Stimulated activated CD8-positive, alpha-beta memory T cell treated with anti-CD3 and anti-CD28 coated beads, Interleukin-7, amount 100 ng/mL, for 48 hours (primary cell): ENCODE data around the gene MYRIP.
"Not testable (repeated sequence)": the region's sequence is repeated elsewhere in the genome, so short reads cannot be mapped to it uniquely, and the experiment has no call there.

ENCODE experiments used
- DNase-seq, 2 donors: peaks; one replicate each; pipeline ENCODE4 v3.0.0-alpha.2; 2020; ENCODE audit warnings: low read depth in 1 of 2; ENCODE audit errors: extremely low read depth in 1 of 2

Gene MYRIP

GRCh38 chr3:39809181-39809994, at the start of gene MYRIP:
Gene MYRIP, plus strand, starts transcription at chr3:39809609. Its CDS starts 91,208 bp downstream, at chr3:39900817.
- DNase-seq: no peak

GRCh38 chr3:39760325-39760724, 49.1 kb upstream of the MYRIP start:
- no peak for DNase-seq

- DNase-seq: no peak
Observed at GRCh38 chr3:39762537-39763070, 46.8 kb upstream of the MYRIP start.

GRCh38 chr3:39763390-39763789, 46.0 kb upstream of the MYRIP start:
- DNase-seq: no peak

- no peak for DNase-seq
Observed at GRCh38 chr3:39765575-39765974, 43.8 kb upstream of the MYRIP start.

- DNase-seq: no peak
Observed at GRCh38 chr3:39766433-39766832, 43.0 kb upstream of the MYRIP start.

GRCh38 chr3:39766909-39767308, 42.5 kb upstream of the MYRIP start:
- DNase-seq: not testable (repeated sequence)

- not testable (repeated sequence) for DNase-seq
Observed at GRCh38 chr3:39778168-39778567, 31.2 kb upstream of the MYRIP start.

- no peak for DNase-seq
Observed at GRCh38 chr3:39779511-39780230, 29.7 kb upstream of the MYRIP start.

GRCh38 chr3:39780352-39780751, 29.1 kb upstream of the MYRIP start:
- DNase-seq: no peak

GRCh38 chr3:39781025-39781424, 28.4 kb upstream of the MYRIP start:
- no peak for DNase-seq

- DNase-seq: no peak
Observed at GRCh38 chr3:39781632-39782031, 27.8 kb upstream of the MYRIP start.

GRCh38 chr3:39783680-39784079, 25.7 kb upstream of the MYRIP start:
- no peak for DNase-seq

- DNase-seq: no peak
Observed at GRCh38 chr3:39784922-39785321, 24.5 kb upstream of the MYRIP start.

GRCh38 chr3:39788128-39788883, 21.1 kb upstream of the MYRIP start:
- DNase-seq: no peak

GRCh38 chr3:39791603-39792002, 17.8 kb upstream of the MYRIP start:
- no peak for DNase-seq

GRCh38 chr3:39794880-39795279, 14.5 kb upstream of the MYRIP start:
- DNase-seq: no peak

GRCh38 chr3:39801216-39801615, 8.2 kb upstream of the MYRIP start:
- DNase-seq: no peak

GRCh38 chr3:39802486-39802885, 6.9 kb upstream of the MYRIP start:
- DNase-seq: not testable (repeated sequence)

GRCh38 chr3:39803956-39804355, 5.5 kb upstream of the MYRIP start:
- DNase-seq: no peak

GRCh38 chr3:39804951-39805350, 4.5 kb upstream of the MYRIP start:
- no peak for DNase-seq
